ENCODE results near the gene SLC12A5. TPM values are rescaled to one million over a fixed set of nuclear protein-coding genes. Genes with fewer than 3 reads are reported as not detected.

SLC12A5 gene
- total RNA-seq, 2 experiments from 2014 or later = 3.8 to 11.0 TPM

DNA sequence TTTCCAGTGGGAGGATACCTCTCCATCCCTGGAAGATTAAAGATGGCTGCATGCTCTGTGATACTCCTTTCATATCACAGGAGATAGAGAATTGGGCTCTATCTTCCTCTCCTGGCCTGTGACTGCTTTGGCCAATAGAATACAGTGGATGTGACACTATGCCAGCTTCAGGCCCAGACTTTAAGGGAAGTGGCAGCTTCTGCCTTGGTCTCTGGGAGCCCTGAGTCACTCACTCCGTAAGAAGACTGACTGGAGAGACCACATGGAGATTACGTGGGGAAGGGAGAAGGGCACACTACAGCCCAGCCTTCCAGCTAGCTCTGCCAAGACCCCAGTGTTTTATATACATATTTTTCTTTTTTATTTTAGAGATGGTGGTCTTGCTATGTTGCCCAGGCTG is 30.7 kb upstream of the SLC12A5 start:
- ChIA-PET CTCF (ENCODE audit: unreplicated experiment) (no interaction called here), POLR2A (interaction anchor here (1.5 to 1.6 kb wide), 2 partner anchors 97 to 409 kb away, joined by 3 read pairs; no protein-coding TSS in a partner anchor)
- Histone ChIP-seq H3K9me2 (ENCODE audit: insufficient read depth, low read length) (no peaks in the 10 kb centered on the region), H3K27ac (ENCODE audit: low read depth, low read length, poor library complexity, severe bottlenecking) (no peak overlapping the region), H3K4me3 (ENCODE audit: low read depth, low read length, poor library complexity, severe bottlenecking) (no peak overlapping the region), H2AFZ (ENCODE audit: low read length) (no peak overlapping the region), H3K4me2 (ENCODE audit: low read length) (no peak overlapping the region), H4K20me1 (ENCODE audit: insufficient read depth, low read length) (no peaks in the 10 kb centered on the region), H3K9me3 (ENCODE audit: low read length) (no peaks in the 10 kb centered on the region), H3K36me3 (ENCODE audit: insufficient read depth, low read length) (no peaks in the 10 kb centered on the region), H3K4me1 (ENCODE audit: insufficient read depth, low read length, poor library complexity, severe bottlenecking) (no peaks in the 10 kb centered on the region), H3K79me2 (ENCODE audit: insufficient read depth, low read depth, low read length) (no peaks in the 10 kb centered on the region)
- no peak for DNase-seq (ENCODE audit: low spot score)
- no TSS peak for BruUV-seq (replicated peaks)
- TF ChIP-seq, protein P1, sequence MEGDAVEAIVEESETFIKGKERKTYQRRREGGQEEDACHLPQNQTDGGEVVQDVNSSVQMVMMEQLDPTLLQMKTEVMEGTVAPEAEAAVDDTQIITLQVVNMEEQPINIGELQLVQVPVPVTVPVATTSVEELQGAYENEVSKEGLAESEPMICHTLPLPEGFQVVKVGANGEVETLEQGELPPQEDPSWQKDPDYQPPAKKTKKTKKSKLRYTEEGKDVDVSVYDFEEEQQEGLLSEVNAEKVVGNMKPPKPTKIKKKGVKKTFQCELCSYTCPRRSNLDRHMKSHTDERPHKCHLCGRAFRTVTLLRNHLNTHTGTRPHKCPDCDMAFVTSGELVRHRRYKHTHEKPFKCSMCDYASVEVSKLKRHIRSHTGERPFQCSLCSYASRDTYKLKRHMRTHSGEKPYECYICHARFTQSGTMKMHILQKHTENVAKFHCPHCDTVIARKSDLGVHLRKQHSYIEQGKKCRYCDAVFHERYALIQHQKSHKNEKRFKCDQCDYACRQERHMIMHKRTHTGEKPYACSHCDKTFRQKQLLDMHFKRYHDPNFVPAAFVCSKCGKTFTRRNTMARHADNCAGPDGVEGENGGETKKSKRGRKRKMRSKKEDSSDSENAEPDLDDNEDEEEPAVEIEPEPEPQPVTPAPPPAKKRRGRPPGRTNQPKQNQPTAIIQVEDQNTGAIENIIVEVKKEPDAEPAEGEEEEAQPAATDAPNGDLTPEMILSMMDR (conservative IDR thresholded peaks at IDR 0.05; ENCODE audit: low read length) = no peak
- TF ChIP-seq EZH2phosphoT487 (IDR thresholded peaks at IDR 0.05; ENCODE audit: borderline replicate concordance, low read depth, low read length) = no peak
- intact Hi-C loops (cut with micrococcal nuclease; ENCODE audit: unreplicated experiment) = no loop called here

DNA sequence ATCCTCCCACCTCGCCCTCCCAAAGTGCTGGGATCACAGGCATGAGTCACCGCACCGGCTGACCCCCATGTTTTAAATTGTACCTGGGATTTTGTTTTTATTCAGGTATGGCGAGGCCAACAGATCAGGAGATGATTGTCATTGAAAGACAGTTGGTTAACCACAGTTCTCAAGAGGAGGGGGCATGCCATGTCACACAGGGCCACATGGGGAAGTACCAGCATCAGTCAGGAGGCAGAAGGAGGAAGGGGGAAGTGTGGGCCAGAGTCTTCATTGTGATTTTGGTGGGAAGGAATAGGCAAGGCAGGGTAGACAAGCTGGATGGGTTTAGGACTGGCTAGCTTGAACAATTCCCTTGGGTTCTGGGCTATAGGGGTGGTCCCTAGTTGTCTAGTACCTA is 30.3 kb upstream of the SLC12A5 start:
- TF ChIP-seq EZH2phosphoT487 (IDR thresholded peaks at IDR 0.05; ENCODE audit: borderline replicate concordance, low read depth, low read length) = no peak
- TF ChIP-seq, protein P1 (conservative IDR thresholded peaks at IDR 0.05; ENCODE audit: low read length) = no peak
- H3K9me2 ChIP-seq (ENCODE audit: insufficient read depth, low read length) = no peaks in the 10 kb centered on the region
- H3K79me2 ChIP-seq (ENCODE audit: insufficient read depth, low read depth, low read length) = no peaks in the 10 kb centered on the region
- no peaks in the 10 kb centered on the region for H4K20me1 ChIP-seq (ENCODE audit: insufficient read depth, low read length)
- CTCF ChIA-PET (ENCODE audit: unreplicated experiment) = no interaction called here
- POLR2A ChIA-PET = interaction anchor here (1.5 kb wide), 1 partner anchor 408 kb away, joined by 3 read pairs; no protein-coding TSS in a partner anchor
- H3K9me3 ChIP-seq (ENCODE audit: low read length) = no peaks in the 10 kb centered on the region
- BruUV-seq (replicated peaks) = no TSS peak
- H3K4me2 ChIP-seq (ENCODE audit: low read length) = no peak overlapping the region
- no peak overlapping the region for H2AFZ ChIP-seq (ENCODE audit: low read length)
- intact Hi-C loops (cut with micrococcal nuclease; ENCODE audit: unreplicated experiment) = no loop called here
- H3K36me3 ChIP-seq (ENCODE audit: insufficient read depth, low read length) = no peaks in the 10 kb centered on the region
- DNase-seq (ENCODE audit: low spot score) = peak; percentile 14
- no peak overlapping the region for H3K4me3 ChIP-seq (ENCODE audit: low read depth, low read length, poor library complexity, severe bottlenecking)
- no peak overlapping the region for H3K27ac ChIP-seq (ENCODE audit: low read depth, low read length, poor library complexity, severe bottlenecking)
- H3K4me1 ChIP-seq (ENCODE audit: insufficient read depth, low read length, poor library complexity, severe bottlenecking) = no peaks in the 10 kb centered on the region

DNA sequence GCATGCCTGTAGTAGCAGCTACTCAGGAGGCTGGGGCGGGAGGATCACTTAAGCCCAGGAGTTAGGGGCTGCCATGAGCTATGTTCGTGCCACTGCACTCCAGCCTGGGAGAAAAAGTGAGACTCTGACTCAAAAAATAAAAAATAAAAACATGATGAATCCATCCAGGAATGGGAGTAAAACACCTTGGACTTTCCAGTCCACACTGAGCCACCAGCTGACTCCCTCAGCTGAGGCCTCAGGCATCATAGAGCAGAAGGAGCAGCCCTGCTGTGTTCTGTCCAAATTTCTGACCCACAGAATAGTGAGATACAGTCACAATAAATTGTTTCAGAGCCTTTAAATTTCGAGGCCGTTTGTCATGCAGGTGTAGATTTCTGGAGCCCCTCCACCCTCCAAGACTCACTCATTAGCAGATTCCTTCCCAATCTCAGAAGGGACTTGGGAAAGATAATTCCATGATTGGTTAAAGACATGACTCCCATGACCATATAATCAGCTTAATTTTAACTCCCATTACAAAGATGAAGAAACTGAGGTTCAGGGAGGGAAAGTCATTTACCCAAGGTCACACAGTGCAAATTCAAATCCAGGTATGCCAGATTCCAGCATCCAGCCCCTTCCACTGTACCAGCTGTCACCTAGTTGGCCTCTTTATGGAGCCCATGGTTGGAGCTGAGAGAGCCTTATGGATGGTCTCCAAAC is 29.3 kb upstream of the SLC12A5 start:
- no peak for DNase-seq (ENCODE audit: low spot score)
- Histone ChIP-seq H3K9me3 (ENCODE audit: low read length) (no peaks in the 10 kb centered on the region), H3K79me2 (ENCODE audit: insufficient read depth, low read depth, low read length) (no peaks in the 10 kb centered on the region), H3K36me3 (ENCODE audit: insufficient read depth, low read length) (no peaks in the 10 kb centered on the region), H3K4me3 (ENCODE audit: low read depth, low read length, poor library complexity, severe bottlenecking) (no peak overlapping the region), H4K20me1 (ENCODE audit: insufficient read depth, low read length) (no peaks in the 10 kb centered on the region), H3K4me1 (ENCODE audit: insufficient read depth, low read length, poor library complexity, severe bottlenecking) (peaks cover 9% of the 10 kb centered on the region), H3K4me2 (ENCODE audit: low read length) (no peak overlapping the region), H3K9me2 (ENCODE audit: insufficient read depth, low read length) (no peaks in the 10 kb centered on the region), H2AFZ (ENCODE audit: low read length) (no peak overlapping the region), H3K27ac (ENCODE audit: low read depth, low read length, poor library complexity, severe bottlenecking) (no peak overlapping the region)
- ChIA-PET CTCF (ENCODE audit: unreplicated experiment) (interaction anchor here (0.6 to 1.5 kb wide), 2 partner anchors 12 to 593 kb away, joined by 3 read pairs; no protein-coding TSS in a partner anchor), POLR2A (interaction anchor here (1.5 kb wide), 1 partner anchor 407 kb away, joined by 3 read pairs; no protein-coding TSS in a partner anchor)
- no TSS peak for BruUV-seq (replicated peaks)
- TF ChIP-seq, protein P1 (conservative IDR thresholded peaks at IDR 0.05; ENCODE audit: low read length) = no peak
- TF ChIP-seq EZH2phosphoT487 (IDR thresholded peaks at IDR 0.05; ENCODE audit: borderline replicate concordance, low read depth, low read length) = no peak
- intact Hi-C loops (cut with micrococcal nuclease; ENCODE audit: unreplicated experiment) = no loop called here
